A549 (cell line): ENCODE measurements around the gene MEOX1. TPM values are rescaled to one million over a fixed set of nuclear protein-coding genes. Genes with fewer than 3 reads are reported as not detected.

Experiments
- ATAC-seq, 2 experiments: fragments of 200-7000 bp in 1 of 2; fragments of >200 bp in 1 of 2; cut with Nextera tagmentation in 1 of 2; cut with Tn5 transposase in 1 of 2; 3 replicates each; pipeline versions ENCODE4 v1.8.0 to v1.9.1; 2018 to 2020; ENCODE audit warnings: mild to moderate bottlenecking in 1 of 2, moderate library complexity in 1 of 2
- CTCF ChIA-PET: fragments of 300-600 bp; sonication (Branson Sonifier 250); formaldehyde crosslinking; extraction: SDS; loops from one replicate; lab custom pipeline; 2021; ENCODE audit warnings: antibody characterized with exemption, inconsistent platforms; lab: Yijun Ruan, JAX
- POLR2A ChIA-PET: fragments of 350-600 bp; formaldehyde crosslinking; extraction: SDS; loops from one replicate; lab custom pipeline; 2021; ENCODE audit warnings: antibody characterized with exemption, inconsistent platforms; lab: Yijun Ruan, JAX
- DNase-seq, 2 experiments: peaks; one replicate each; pipeline versions ENCODE4 v3.0.0 to v3.0.0-alpha.2; 2011 to 2016; ENCODE audit warnings: low read depth in 1 of 2, low spot score in 1 of 2
- FAIRE-seq: peaks from 2 replicates; lab custom pipeline; 2011; peaks lifted over from hg19 to GRCh38; lab: Jason Lieb, UNC
- H3K27ac ChIP-seq, 2 experiments: fragments of >200 bp; sonication (Bioruptor Twin); formaldehyde crosslinking; 3 replicates each; pipeline ENCODE4 v1.5.1; 2016 to 2017
- H3K4me1 ChIP-seq: fragments of >200 bp; sonication (Bioruptor Twin); formaldehyde crosslinking; 3 replicates; pipeline ENCODE4 v1.6.1; 2016
- H3K4me2 ChIP-seq: fragments of >200 bp; sonication (Bioruptor Twin); formaldehyde crosslinking; 3 replicates; pipeline ENCODE4 v1.6.1; 2016
- H3K4me3 ChIP-seq: fragments of >200 bp; sonication (Bioruptor Twin); formaldehyde crosslinking; 3 replicates; pipeline ENCODE4 v1.5.1; 2016
- H3K9me3 ChIP-seq: fragments of >200 bp; sonication (Bioruptor Twin); formaldehyde crosslinking; 3 replicates; pipeline ENCODE4 v1.6.1; 2016
- BHLHE40 ChIP-seq: IDR thresholded peaks from 2 replicates; pipeline ENCODE4 v1.6.1; 2012; ENCODE audit warnings: low read depth, low read length, inconsistent platforms
- EHF ChIP-seq: fragments of 250-450 bp; sonication (Bioruptor Pico); IDR thresholded peaks from 2 replicates; pipeline ENCODE4 v1.5.0; 2020; ENCODE audit warnings: mild to moderate bottlenecking
- EP300 ChIP-seq, 2 experiments: fragments of >200 bp; sonication (Bioruptor Twin); formaldehyde crosslinking; IDR thresholded peaks; 2 replicates in 1 of 2; 3 replicates in 1 of 2; pipeline ENCODE4 v1.6.1; 2016 to 2017
- FOSL2 ChIP-seq, 2 experiments: fragments of 450-650 bp in 1 of 2; fragments of >200 bp in 1 of 2; sonication (Bioruptor Twin) in 1 of 2; formaldehyde crosslinking; IDR thresholded peaks; 2 replicates each; pipeline versions ENCODE4 v1.5.0 to v1.6.1; 2016 to 2020; ENCODE audit warnings: mild to moderate bottlenecking in 1 of 2, moderate library complexity in 1 of 2
- GATA3 ChIP-seq: IDR thresholded peaks from 2 replicates; pipeline ENCODE4 v1.6.1; 2012; ENCODE audit warnings: borderline replicate concordance
- HDAC2 ChIP-seq: fragments of 200-600 bp; sonication (generic); IDR thresholded peaks from 2 replicates; pipeline ENCODE4 v1.6.1; 2016
- HOXA7 ChIP-seq: fragments of 250-450 bp; sonication (Bioruptor Pico); IDR thresholded peaks from 2 replicates; pipeline ENCODE4 v1.5.0; 2020; ENCODE audit warnings: mild to moderate bottlenecking, moderate library complexity
- HOXB13 ChIP-seq: fragments of 250-450 bp; sonication (Bioruptor Pico); IDR thresholded peaks from 2 replicates; pipeline ENCODE4 v1.5.0; 2020; ENCODE audit warnings: low read depth, mild to moderate bottlenecking, moderate library complexity
- HOXB5 ChIP-seq: fragments of 250-450 bp; sonication (Bioruptor Pico); IDR thresholded peaks from 2 replicates; pipeline ENCODE4 v1.5.0; 2020; ENCODE audit warnings: mild to moderate bottlenecking, moderate library complexity
- JUNB ChIP-seq: fragments of >200 bp; sonication (Bioruptor Twin); formaldehyde crosslinking; IDR thresholded peaks from 2 replicates; pipeline ENCODE4 v1.6.1; 2016
- KDM5A ChIP-seq: fragments of 200-600 bp; sonication (generic); IDR thresholded peaks from 2 replicates; pipeline ENCODE4 v1.6.1; 2016; ENCODE audit warnings: antibody characterized with exemption, mild to moderate bottlenecking
- MAFK ChIP-seq: fragments of 450-650 bp; IDR thresholded peaks from 2 replicates; pipeline ENCODE4 v1.6.1; 2014; ENCODE audit not compliant: partially characterized antibody
- MYC ChIP-seq: IDR thresholded peaks from 2 replicates; pipeline ENCODE4 v1.6.1; 2012; ENCODE audit warnings: mild to moderate bottlenecking, inconsistent platforms, low read length, improper control_type of control experiment, borderline replicate concordance
- NPAS2 ChIP-seq: fragments of 250-450 bp; sonication (Bioruptor Pico); IDR thresholded peaks from 2 replicates; pipeline ENCODE4 v1.8.0; 2022; ENCODE audit warnings: mild to moderate bottlenecking, moderate library complexity, borderline replicate concordance
- NR3C1 ChIP-seq: fragments of >200 bp; sonication (Bioruptor Twin); formaldehyde crosslinking; IDR thresholded peaks from 3 replicates; pipeline ENCODE4 v1.6.1; 2017
- POLR2AphosphoS2 ChIP-seq: conservative IDR thresholded peaks from 2 replicates; pipeline ENCODE4 v1.6.1; 2012; ENCODE audit warnings: low read length, improper control_type of control experiment, inconsistent platforms
- RARB ChIP-seq: fragments of 250-450 bp; sonication (Bioruptor Pico); IDR thresholded peaks from 2 replicates; pipeline ENCODE4 v1.8.0; 2021; ENCODE audit warnings: mild to moderate bottlenecking, moderate library complexity
- RCOR1 ChIP-seq: fragments of 150-350 bp; IDR thresholded peaks from 2 replicates; pipeline ENCODE4 v1.6.1; 2014; ENCODE audit warnings: antibody characterized with exemption, low read length, low read depth
- WGBS: methylation state at CpG from one replicate; pipeline ENCODE4 v1.1.6; 2017; ENCODE audit errors: missing lambda C conversion rate; 5-methylcytosine and 5-hydroxymethylcytosine counted together
- polyA plus RNA-seq, 4 experiments: library from polyadenylated mRNA; depleted of rRNA in 3 of 4; stranded (reverse); fragments of >200 nt; fragmentation: RNase III in 1 of 4; extraction: RNeasy Plus Mini Kit Qiagen cat#74134 plus additional on column Dnase treatment in 1 of 4; gene quantifications; 2 replicates in 3 of 4; 3 replicates in 1 of 4; pipeline ENCODE4 v1.2.3, GENCODE V29; 2011 to 2017
- TF ChIP-seq, protein P1 (sequence below): fragments of 250-450 bp; sonication (Bioruptor Pico); IDR thresholded peaks from 2 replicates; pipeline ENCODE4 v1.5.0; 2020; ENCODE audit warnings: low read depth, mild to moderate bottlenecking, moderate library complexity
- TF ChIP-seq, protein P2 (sequence below): IDR thresholded peaks from 2 replicates; pipeline ENCODE4 v1.6.1; 2012
- TF ChIP-seq, protein P3 (sequence below): fragments of 150-350 bp; IDR thresholded peaks from 2 replicates; pipeline ENCODE4 v1.6.1; 2014; ENCODE audit warnings: low read depth, mild to moderate bottlenecking, low read length
- TF ChIP-seq, protein P4 (sequence below): fragments of 450-650 bp; IDR thresholded peaks from 2 replicates; pipeline ENCODE4 v1.6.1; 2014; ENCODE audit warnings: antibody characterized with exemption

Gene MEOX1
- polyA plus RNA-seq, 2 of the 4 experiments (the other 2 are of a cell fraction): not detected

DNA sequence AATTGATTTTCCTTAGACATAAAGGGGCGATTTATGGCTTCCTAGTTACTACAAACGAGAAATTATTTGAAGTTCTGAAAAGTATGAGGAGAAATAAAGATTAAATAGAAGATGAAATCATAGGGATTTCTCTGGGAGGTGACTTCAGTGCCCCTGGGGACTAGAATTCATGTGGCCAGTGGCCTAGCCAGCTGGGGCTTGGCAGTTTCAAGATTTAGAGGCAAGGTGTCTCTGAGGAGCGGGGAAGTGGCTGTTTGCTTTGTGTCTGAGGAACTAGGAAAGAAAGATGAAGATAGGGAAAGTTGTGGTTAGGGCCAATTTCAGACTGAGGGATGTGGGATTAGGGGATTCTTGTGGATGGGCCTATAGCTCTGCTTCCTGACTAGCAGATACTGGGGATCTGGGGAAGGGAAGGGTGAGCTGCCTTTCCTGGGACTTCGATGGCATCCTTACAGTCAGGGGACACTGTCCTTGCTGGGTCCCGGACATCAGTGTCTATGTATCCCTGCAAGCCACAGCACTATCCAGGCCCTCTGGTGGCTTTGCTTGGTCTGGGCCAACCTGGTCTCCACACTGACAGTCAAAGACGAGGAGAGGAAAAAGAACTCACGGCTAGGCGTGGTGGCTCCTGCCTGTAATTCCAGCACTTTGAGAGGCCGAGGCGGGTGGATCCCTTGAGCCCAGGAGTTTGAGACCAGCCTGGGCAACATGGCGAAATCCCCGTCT, 22.4 kb upstream of the MEOX1 start (continued):
- TF ChIP-seq, protein P1, sequence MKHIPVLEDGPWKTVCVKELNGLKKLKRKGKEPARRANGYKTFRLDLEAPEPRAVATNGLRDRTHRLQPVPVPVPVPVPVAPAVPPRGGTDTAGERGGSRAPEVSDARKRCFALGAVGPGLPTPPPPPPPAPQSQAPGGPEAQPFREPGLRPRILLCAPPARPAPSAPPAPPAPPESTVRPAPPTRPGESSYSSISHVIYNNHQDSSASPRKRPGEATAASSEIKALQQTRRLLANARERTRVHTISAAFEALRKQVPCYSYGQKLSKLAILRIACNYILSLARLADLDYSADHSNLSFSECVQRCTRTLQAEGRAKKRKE (CRISPR knock-in tag): no peak
- TF ChIP-seq JUNB (no peak), FOSL2 (IDR thresholded peaks at IDR 0.05) (no peak), FOSL2 (CRISPR knock-in tag; IDR thresholded peaks at IDR 0.05) (no peak), RCOR1 (no peak), HOXA7 (CRISPR knock-in tag) (no peak), KDM5A (no peak), HDAC2 (no peak), BHLHE40 (no peak)
- TF ChIP-seq, protein P2, sequence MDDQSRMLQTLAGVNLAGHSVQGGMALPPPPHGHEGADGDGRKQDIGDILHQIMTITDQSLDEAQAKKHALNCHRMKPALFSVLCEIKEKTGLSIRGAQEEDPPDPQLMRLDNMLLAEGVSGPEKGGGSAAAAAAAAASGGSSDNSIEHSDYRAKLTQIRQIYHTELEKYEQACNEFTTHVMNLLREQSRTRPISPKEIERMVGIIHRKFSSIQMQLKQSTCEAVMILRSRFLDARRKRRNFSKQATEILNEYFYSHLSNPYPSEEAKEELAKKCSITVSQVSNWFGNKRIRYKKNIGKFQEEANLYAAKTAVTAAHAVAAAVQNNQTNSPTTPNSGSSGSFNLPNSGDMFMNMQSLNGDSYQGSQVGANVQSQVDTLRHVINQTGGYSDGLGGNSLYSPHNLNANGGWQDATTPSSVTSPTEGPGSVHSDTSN: no peak
- TF ChIP-seq, all 56 proteins: peak for 0

DNA sequence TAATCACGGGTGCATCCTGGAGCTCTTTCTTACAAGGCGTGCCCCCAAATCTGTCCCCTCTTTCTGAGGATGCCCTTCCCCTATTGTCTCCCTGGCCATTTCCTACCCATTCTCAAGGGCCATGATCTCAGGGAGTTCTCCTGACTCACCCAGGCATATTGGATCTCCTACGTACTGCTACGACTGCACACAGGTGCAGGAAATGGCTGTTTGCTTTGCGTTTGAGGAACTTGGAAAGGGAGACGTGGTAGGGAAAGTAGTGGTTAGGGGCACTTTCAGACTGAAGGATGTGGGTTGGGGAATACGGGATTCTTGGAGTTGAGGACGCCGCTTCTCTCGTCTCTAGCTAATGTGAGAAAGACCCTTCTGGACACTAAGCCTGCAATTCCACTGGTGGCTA, 18.7 kb upstream of the MEOX1 start:
- ChIA-PET POLR2A (no interaction called here), CTCF (interaction anchor here (0.8 to 1.6 kb wide), 6 partner anchors 9 to 196 kb away, joined by 3 to 6 read pairs (median 3); partner anchors contain the start of gene DHX8)
- Histone ChIP-seq H3K4me1 (peaks cover 12% of the 10 kb centered on the region; the same call in 2 of the 3 replicates), H3K4me2 (no peak overlapping the region; the same call in 2 of the 3 replicates), H3K4me3 (no peak overlapping the region), H3K9me3 (no peaks in the 10 kb centered on the region), H3K27ac (no peak overlapping the region)
- 91% methylated on average over 10 of the region's 10 CpGs for WGBS
- FAIRE-seq: no peak
- ATAC-seq: no peak
- TF ChIP-seq RCOR1 (no peak), MAFK (no peak), RARB (CRISPR knock-in tag) (no peak), GATA3 (no peak), HOXB5 (CRISPR knock-in tag) (no peak), HOXA7 (CRISPR knock-in tag) (no peak)
- TF ChIP-seq, protein P3, sequence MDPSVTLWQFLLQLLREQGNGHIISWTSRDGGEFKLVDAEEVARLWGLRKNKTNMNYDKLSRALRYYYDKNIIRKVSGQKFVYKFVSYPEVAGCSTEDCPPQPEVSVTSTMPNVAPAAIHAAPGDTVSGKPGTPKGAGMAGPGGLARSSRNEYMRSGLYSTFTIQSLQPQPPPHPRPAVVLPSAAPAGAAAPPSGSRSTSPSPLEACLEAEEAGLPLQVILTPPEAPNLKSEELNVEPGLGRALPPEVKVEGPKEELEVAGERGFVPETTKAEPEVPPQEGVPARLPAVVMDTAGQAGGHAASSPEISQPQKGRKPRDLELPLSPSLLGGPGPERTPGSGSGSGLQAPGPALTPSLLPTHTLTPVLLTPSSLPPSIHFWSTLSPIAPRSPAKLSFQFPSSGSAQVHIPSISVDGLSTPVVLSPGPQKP: no peak
- TF ChIP-seq, protein P4, sequence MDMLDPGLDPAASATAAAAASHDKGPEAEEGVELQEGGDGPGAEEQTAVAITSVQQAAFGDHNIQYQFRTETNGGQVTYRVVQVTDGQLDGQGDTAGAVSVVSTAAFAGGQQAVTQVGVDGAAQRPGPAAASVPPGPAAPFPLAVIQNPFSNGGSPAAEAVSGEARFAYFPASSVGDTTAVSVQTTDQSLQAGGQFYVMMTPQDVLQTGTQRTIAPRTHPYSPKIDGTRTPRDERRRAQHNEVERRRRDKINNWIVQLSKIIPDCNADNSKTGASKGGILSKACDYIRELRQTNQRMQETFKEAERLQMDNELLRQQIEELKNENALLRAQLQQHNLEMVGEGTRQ: no peak
- no peak for DNase-seq

DNA sequence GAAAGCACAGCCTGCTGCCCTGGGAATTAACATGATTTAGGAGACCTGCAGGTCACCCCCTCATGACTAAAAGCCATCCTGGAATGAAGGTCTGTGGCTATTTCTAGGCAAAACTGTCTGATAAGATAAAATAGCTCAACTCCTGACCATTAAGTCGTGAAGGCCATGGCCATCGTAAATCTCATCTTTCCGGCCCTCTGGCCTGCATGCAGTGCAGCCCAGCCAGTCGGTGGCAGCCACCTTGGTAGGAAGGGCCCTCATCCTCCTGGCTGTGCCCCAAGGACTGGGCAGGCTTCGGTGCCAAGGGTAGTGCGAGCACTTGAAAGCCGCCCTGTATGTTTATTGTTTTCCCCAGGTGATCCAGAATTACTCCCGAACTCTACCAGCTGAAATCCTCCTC, 18.2 kb upstream of the MEOX1 start:
- no peak for ATAC-seq

More for the DNA sequence above, 18.2 kb upstream of the MEOX1 start:
- no peaks in the 10 kb centered on the region for H3K9me3 ChIP-seq
- TF ChIP-seq NPAS2 (CRISPR knock-in tag) (no peak), KDM5A (no peak), EP300 (IDR thresholded peaks at IDR 0.05) (no peak), POLR2AphosphoS2 (no peak), MYC (no peak), EHF (CRISPR knock-in tag) (no peak), NR3C1 (no peak), HOXB13 (CRISPR knock-in tag) (no peak), RCOR1 (no peak)
- TF ChIP-seq, all 56 proteins: peak for 0
- CTCF ChIA-PET: interaction anchor here (0.8 to 1.4 kb wide), 5 partner anchors 9 to 196 kb away, joined by 3 to 6 read pairs (median 3); partner anchors contain the start of gene DHX8
- DNase-seq (no peak), FAIRE-seq (no peak)
- Histone ChIP-seq H3K27ac (no peak overlapping the region), H3K4me3 (no peak overlapping the region), H3K4me2 (no peak overlapping the region), H3K4me1 (peaks cover 12% of the 10 kb centered on the region; the same call in 2 of the 3 replicates)
- 84% methylated on average over 8 of the region's 8 CpGs for WGBS
- POLR2A ChIA-PET: no interaction called here
